Measurements from ENCODE around the gene WNT7B. TPM values are rescaled to one million over a fixed set of nuclear protein-coding genes. Genes with fewer than 3 reads are reported as not detected.

The WNT7B gene
- total and polyA plus RNA-seq, 2 experiments from 2014 or later, result 0.10 TPM; not detected in 1

DNA sequence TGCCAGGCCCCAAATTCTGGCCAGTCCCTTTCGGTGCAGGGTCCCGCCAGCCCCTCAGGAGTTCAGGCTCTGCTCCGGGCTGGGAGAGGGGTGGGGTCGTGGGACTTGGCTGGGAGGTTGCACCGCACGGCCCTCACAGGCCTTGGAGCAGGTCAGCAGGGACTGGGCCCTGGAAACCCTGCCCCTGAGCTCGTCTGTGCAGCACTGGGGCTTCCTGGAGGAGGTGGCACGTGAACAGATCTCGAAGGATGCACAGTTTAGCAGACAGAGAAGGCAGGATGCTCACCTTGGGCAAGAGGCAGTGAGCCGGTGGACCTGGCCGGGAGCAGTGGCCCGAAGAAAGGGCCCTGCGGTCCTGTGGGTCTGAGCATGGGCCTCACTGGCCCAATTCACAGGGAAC lies 70.0 kb downstream of the WNT7B start:
- Histone ChIP-seq H4K20me1 (replicated peaks; ENCODE audit: insufficient read depth) (no peaks in the 10 kb centered on the region), H3K4me1 (ENCODE audit: insufficient read depth) (no peaks in the 10 kb centered on the region), H3K4me3 (no peak overlapping the region), H3K27me3 (ENCODE audit: insufficient read depth) (no peaks in the 10 kb centered on the region), H3K4me2 (no peak overlapping the region), H3K9me2 (ENCODE audit: insufficient read depth) (no peaks in the 10 kb centered on the region), H3K36me3 (ENCODE audit: insufficient read depth) (no peaks in the 10 kb centered on the region), H3K79me2 (replicated peaks; ENCODE audit: insufficient read depth) (no peaks in the 10 kb centered on the region), H3K27ac (ENCODE audit: low read depth) (no peak overlapping the region), H2AFZ (no peak overlapping the region), H3F3A (replicated peaks; ENCODE audit: low read depth) (no peaks in the 10 kb centered on the region)
- ATAC-seq, result no peak
- Mint-ChIP-seq H3K36me3 (ENCODE audit: low read depth) (no peaks in the 10 kb centered on the region), H3K27me3 (ENCODE audit: insufficient read depth, low read depth, poor library complexity) (peaks cover 7% of the 10 kb centered on the region), H3K4me1 (no peaks in the 10 kb centered on the region; the same call in 2 of the 3 replicates), H3K9me3 (no peaks in the 10 kb centered on the region), H3K27ac (no peak overlapping the region), H3K4me3 (no peak overlapping the region)
- DNase-seq (ENCODE audit: low spot score), result no peak
- TF ChIP-seq, protein P1, sequence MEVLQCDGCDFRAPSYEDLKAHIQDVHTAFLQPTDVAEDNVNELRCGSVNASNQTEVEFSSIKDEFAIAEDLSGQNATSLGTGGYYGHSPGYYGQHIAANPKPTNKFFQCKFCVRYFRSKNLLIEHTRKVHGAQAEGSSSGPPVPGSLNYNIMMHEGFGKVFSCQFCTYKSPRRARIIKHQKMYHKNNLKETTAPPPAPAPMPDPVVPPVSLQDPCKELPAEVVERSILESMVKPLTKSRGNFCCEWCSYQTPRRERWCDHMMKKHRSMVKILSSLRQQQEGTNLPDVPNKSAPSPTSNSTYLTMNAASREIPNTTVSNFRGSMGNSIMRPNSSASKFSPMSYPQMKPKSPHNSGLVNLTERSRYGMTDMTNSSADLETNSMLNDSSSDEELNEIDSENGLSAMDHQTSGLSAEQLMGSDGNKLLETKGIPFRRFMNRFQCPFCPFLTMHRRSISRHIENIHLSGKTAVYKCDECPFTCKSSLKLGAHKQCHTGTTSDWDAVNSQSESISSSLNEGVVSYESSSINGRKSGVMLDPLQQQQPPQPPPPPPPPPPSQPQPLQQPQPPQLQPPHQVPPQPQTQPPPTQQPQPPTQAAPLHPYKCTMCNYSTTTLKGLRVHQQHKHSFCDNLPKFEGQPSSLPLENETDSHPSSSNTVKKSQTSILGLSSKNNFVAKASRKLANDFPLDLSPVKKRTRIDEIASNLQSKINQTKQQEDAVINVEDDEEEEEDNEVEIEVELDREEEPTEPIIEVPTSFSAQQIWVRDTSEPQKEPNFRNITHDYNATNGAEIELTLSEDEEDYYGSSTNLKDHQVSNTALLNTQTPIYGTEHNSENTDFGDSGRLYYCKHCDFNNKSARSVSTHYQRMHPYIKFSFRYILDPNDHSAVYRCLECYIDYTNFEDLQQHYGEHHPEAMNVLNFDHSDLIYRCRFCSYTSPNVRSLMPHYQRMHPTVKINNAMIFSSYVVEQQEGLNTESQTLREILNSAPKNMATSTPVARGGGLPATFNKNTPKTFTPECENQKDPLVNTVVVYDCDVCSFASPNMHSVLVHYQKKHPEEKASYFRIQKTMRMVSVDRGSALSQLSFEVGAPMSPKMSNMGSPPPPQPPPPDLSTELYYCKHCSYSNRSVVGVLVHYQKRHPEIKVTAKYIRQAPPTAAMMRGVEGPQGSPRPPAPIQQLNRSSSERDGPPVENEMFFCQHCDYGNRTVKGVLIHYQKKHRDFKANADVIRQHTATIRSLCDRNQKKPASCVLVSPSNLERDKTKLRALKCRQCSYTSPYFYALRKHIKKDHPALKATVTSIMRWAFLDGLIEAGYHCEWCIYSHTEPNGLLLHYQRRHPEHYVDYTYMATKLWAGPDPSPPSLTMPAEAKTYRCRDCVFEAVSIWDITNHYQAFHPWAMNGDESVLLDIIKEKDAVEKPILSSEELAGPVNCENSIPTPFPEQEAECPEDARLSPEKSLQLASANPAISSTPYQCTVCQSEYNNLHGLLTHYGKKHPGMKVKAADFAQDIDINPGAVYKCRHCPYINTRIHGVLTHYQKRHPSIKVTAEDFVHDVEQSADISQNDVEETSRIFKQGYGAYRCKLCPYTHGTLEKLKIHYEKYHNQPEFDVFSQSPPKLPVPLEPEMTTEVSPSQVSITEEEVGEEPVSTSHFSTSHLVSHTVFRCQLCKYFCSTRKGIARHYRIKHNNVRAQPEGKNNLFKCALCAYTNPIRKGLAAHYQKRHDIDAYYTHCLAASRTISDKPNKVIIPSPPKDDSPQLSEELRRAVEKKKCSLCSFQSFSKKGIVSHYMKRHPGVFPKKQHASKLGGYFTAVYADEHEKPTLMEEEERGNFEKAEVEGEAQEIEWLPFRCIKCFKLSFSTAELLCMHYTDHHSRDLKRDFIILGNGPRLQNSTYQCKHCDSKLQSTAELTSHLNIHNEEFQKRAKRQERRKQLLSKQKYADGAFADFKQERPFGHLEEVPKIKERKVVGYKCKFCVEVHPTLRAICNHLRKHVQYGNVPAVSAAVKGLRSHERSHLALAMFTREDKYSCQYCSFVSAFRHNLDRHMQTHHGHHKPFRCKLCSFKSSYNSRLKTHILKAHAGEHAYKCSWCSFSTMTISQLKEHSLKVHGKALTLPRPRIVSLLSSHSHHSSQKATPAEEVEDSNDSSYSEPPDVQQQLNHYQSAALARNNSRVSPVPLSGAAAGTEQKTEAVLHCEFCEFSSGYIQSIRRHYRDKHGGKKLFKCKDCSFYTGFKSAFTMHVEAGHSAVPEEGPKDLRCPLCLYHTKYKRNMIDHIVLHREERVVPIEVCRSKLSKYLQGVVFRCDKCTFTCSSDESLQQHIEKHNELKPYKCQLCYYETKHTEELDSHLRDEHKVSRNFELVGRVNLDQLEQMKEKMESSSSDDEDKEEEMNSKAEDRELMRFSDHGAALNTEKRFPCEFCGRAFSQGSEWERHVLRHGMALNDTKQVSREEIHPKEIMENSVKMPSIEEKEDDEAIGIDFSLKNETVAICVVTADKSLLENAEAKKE (CRISPR knock-in tag; IDR thresholded peaks at IDR 0.05), result no peak
- no peak for TF ChIP-seq EZH2phosphoT487 (IDR thresholded peaks at IDR 0.05; ENCODE audit: unreplicated experiment)
- no peak for TF ChIP-seq CREB1 (CRISPR knock-in tag; IDR thresholded peaks at IDR 0.05; ENCODE audit: low read depth)
- TF ChIP-seq, protein P2, sequence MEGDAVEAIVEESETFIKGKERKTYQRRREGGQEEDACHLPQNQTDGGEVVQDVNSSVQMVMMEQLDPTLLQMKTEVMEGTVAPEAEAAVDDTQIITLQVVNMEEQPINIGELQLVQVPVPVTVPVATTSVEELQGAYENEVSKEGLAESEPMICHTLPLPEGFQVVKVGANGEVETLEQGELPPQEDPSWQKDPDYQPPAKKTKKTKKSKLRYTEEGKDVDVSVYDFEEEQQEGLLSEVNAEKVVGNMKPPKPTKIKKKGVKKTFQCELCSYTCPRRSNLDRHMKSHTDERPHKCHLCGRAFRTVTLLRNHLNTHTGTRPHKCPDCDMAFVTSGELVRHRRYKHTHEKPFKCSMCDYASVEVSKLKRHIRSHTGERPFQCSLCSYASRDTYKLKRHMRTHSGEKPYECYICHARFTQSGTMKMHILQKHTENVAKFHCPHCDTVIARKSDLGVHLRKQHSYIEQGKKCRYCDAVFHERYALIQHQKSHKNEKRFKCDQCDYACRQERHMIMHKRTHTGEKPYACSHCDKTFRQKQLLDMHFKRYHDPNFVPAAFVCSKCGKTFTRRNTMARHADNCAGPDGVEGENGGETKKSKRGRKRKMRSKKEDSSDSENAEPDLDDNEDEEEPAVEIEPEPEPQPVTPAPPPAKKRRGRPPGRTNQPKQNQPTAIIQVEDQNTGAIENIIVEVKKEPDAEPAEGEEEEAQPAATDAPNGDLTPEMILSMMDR (conservative IDR thresholded peaks at IDR 0.05; ENCODE audit: low read depth in 2 of 2), result no peak
- TF ChIP-seq ZNF114 (CRISPR knock-in tag; IDR thresholded peaks at IDR 0.05), result no peak
- no peak for TF ChIP-seq NANOG (IDR thresholded peaks at IDR 0.05; ENCODE audit: borderline replicate concordance)
- TF ChIP-seq, protein P3, sequence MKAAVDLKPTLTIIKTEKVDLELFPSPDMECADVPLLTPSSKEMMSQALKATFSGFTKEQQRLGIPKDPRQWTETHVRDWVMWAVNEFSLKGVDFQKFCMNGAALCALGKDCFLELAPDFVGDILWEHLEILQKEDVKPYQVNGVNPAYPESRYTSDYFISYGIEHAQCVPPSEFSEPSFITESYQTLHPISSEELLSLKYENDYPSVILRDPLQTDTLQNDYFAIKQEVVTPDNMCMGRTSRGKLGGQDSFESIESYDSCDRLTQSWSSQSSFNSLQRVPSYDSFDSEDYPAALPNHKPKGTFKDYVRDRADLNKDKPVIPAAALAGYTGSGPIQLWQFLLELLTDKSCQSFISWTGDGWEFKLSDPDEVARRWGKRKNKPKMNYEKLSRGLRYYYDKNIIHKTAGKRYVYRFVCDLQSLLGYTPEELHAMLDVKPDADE (IDR thresholded peaks at IDR 0.05), result no peak
- TF ChIP-seq, protein P4, sequence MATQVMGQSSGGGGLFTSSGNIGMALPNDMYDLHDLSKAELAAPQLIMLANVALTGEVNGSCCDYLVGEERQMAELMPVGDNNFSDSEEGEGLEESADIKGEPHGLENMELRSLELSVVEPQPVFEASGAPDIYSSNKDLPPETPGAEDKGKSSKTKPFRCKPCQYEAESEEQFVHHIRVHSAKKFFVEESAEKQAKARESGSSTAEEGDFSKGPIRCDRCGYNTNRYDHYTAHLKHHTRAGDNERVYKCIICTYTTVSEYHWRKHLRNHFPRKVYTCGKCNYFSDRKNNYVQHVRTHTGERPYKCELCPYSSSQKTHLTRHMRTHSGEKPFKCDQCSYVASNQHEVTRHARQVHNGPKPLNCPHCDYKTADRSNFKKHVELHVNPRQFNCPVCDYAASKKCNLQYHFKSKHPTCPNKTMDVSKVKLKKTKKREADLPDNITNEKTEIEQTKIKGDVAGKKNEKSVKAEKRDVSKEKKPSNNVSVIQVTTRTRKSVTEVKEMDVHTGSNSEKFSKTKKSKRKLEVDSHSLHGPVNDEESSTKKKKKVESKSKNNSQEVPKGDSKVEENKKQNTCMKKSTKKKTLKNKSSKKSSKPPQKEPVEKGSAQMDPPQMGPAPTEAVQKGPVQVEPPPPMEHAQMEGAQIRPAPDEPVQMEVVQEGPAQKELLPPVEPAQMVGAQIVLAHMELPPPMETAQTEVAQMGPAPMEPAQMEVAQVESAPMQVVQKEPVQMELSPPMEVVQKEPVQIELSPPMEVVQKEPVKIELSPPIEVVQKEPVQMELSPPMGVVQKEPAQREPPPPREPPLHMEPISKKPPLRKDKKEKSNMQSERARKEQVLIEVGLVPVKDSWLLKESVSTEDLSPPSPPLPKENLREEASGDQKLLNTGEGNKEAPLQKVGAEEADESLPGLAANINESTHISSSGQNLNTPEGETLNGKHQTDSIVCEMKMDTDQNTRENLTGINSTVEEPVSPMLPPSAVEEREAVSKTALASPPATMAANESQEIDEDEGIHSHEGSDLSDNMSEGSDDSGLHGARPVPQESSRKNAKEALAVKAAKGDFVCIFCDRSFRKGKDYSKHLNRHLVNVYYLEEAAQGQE (IDR thresholded peaks at IDR 0.05; ENCODE audit: unreplicated experiment), result no peak
- TF ChIP-seq STAT1 (IDR thresholded peaks at IDR 0.05; ENCODE audit: unreplicated experiment), result no peak
- TF ChIP-seq JUNB (IDR thresholded peaks at IDR 0.05; ENCODE audit: unreplicated experiment), result no peak
- no peak for TF ChIP-seq POLR2AphosphoS5 (IDR thresholded peaks at IDR 0.05; ENCODE audit: low read depth)
- no peak for TF ChIP-seq ZNF331 (CRISPR knock-in tag; IDR thresholded peaks at IDR 0.05; ENCODE audit: low read depth)
- no peak for TF ChIP-seq EZH2 (IDR thresholded peaks at IDR 0.05; ENCODE audit: low read depth, unreplicated experiment)

All from GM23338 (cell line).